ENCODE measurements around the gene CARMIL3.

The CARMIL3 gene

GRCh38 chr14:24067133-24068082 is 15.6 kb downstream of the CARMIL3 start:
- no peak overlapping the region for H4K91ac ChIP-seq (ENCODE audit: low read length)
- no peak overlapping the region for H3K4me3 ChIP-seq (ENCODE audit: insufficient read depth in 1 of 2, low read depth in 1 of 2, low read length in 2 of 2)
- no peak overlapping the region for H3K4me2 ChIP-seq (ENCODE audit: low read length, poor library complexity, severe bottlenecking)
- DNase-seq = no peak
- no peak overlapping the region for H2AFZ ChIP-seq (ENCODE audit: low read depth, low read length)
- no peak overlapping the region for H3K14ac ChIP-seq (ENCODE audit: low read length in 2 of 2)
- H2BK5ac ChIP-seq (ENCODE audit: low read depth, low read length, poor library complexity, severe bottlenecking) = no peak overlapping the region
- no peak overlapping the region for H2BK120ac ChIP-seq (ENCODE audit: low read depth, low read length)
- no peak overlapping the region for H3K27ac ChIP-seq (ENCODE audit: low read length, poor library complexity, severe bottlenecking)
- no peak overlapping the region for H3K23ac ChIP-seq (ENCODE audit: low read length in 2 of 2)
- no peaks in the 10 kb centered on the region for H3K9me3 ChIP-seq (ENCODE audit: control insufficient read depth, low read length)
- no peak overlapping the region for H3K4ac ChIP-seq (ENCODE audit: low read depth in 1 of 2, low read length in 2 of 2)
- no peak overlapping the region for H2BK15ac ChIP-seq (ENCODE audit: low read depth, poor library complexity, severe bottlenecking)
- H3K36me3 ChIP-seq (ENCODE audit: control insufficient read depth in 1 of 2, insufficient read depth in 2 of 2, low read depth in 1 of 2, low read length in 2 of 2) = no peaks in the 10 kb centered on the region
- H2AK5ac ChIP-seq (ENCODE audit: low read length, severe bottlenecking) = no peak overlapping the region
- no peak overlapping the region for H4K8ac ChIP-seq (ENCODE audit: low read length)
- WGBS = 85% methylated on average over 12 of the region's 12 CpGs
- peaks cover 64 to 75% of the 10 kb centered on the region in 2 experiments for H3K27me3 ChIP-seq (ENCODE audit: control insufficient read depth in 1 of 2, insufficient read depth in 1 of 2, low read length in 2 of 2)
- peaks cover 6% of the 10 kb centered on the region for H3K4me1 ChIP-seq (ENCODE audit: control insufficient read depth, insufficient read depth, low read depth, low read length)
- H3K79me1 ChIP-seq (replicated peaks; ENCODE audit: low read length, poor library complexity, severe bottlenecking) = no peaks in the 10 kb centered on the region
- no peak overlapping the region for H3K9ac ChIP-seq (ENCODE audit: low read length)
- no peak overlapping the region for H2BK12ac ChIP-seq (ENCODE audit: low read length in 2 of 2)
- no peak overlapping the region for H3K18ac ChIP-seq (ENCODE audit: low read depth in 1 of 2, low read length in 2 of 2)

GRCh38 chr14:24068711-24069410 is 17.1 kb downstream of the CARMIL3 start:
- Histone ChIP-seq H2AK5ac (ENCODE audit: low read length, severe bottlenecking) (no peak overlapping the region), H2BK15ac (ENCODE audit: low read depth, poor library complexity, severe bottlenecking) (no peak overlapping the region), H3K27me3 (ENCODE audit: control insufficient read depth in 1 of 2, insufficient read depth in 1 of 2, low read length in 2 of 2) (peaks cover 67 to 78% of the 10 kb centered on the region in 2 experiments), H2AFZ (ENCODE audit: low read depth, low read length) (no peak overlapping the region), H3K14ac (ENCODE audit: low read length in 2 of 2) (no peak overlapping the region), H3K79me1 (replicated peaks; ENCODE audit: low read length, poor library complexity, severe bottlenecking) (no peaks in the 10 kb centered on the region), H3K9ac (ENCODE audit: low read length) (no peak overlapping the region), H3K9me3 (ENCODE audit: control insufficient read depth, low read length) (no peaks in the 10 kb centered on the region), H3K4ac (ENCODE audit: low read depth in 1 of 2, low read length in 2 of 2) (no peak overlapping the region), H3K4me1 (ENCODE audit: control insufficient read depth, insufficient read depth, low read depth, low read length) (peaks cover 3% of the 10 kb centered on the region), H2BK120ac (ENCODE audit: low read depth, low read length) (no peak overlapping the region), H3K18ac (ENCODE audit: low read depth in 1 of 2, low read length in 2 of 2) (no peak overlapping the region), H2BK12ac (ENCODE audit: low read length in 2 of 2) (no peak overlapping the region), H3K4me2 (ENCODE audit: low read length, poor library complexity, severe bottlenecking) (no peak overlapping the region), H3K36me3 (ENCODE audit: control insufficient read depth in 1 of 2, insufficient read depth in 2 of 2, low read depth in 1 of 2, low read length in 2 of 2) (no peaks in the 10 kb centered on the region), H2BK5ac (ENCODE audit: low read depth, low read length, poor library complexity, severe bottlenecking) (no peak overlapping the region), H4K8ac (ENCODE audit: low read length) (no peak overlapping the region), H4K91ac (ENCODE audit: low read length) (no peak overlapping the region), H3K23ac (ENCODE audit: low read length in 2 of 2) (no peak overlapping the region), H3K4me3 (ENCODE audit: insufficient read depth in 1 of 2, low read depth in 1 of 2, low read length in 2 of 2) (no peak overlapping the region), H3K27ac (ENCODE audit: low read length, poor library complexity, severe bottlenecking) (no peak overlapping the region)
- no peak for DNase-seq
- 80% methylated on average over 10 of the region's 10 CpGs for WGBS

GRCh38 chr14:24069411-24069735 is 17.6 kb downstream of the CARMIL3 start:
- WGBS = 71% methylated on average over 5 of the region's 6 CpGs
- Histone ChIP-seq H2BK5ac (ENCODE audit: low read depth, low read length, poor library complexity, severe bottlenecking) (no peak overlapping the region), H2BK15ac (ENCODE audit: low read depth, poor library complexity, severe bottlenecking) (no peak overlapping the region), H4K8ac (ENCODE audit: low read length) (no peak overlapping the region), H2BK120ac (ENCODE audit: low read depth, low read length) (no peak overlapping the region), H3K9ac (ENCODE audit: low read length) (no peak overlapping the region), H3K4me3 (ENCODE audit: insufficient read depth in 1 of 2, low read depth in 1 of 2, low read length in 2 of 2) (no peak overlapping the region), H3K4ac (ENCODE audit: low read depth in 1 of 2, low read length in 2 of 2) (no peak overlapping the region), H3K36me3 (ENCODE audit: control insufficient read depth in 1 of 2, insufficient read depth in 2 of 2, low read depth in 1 of 2, low read length in 2 of 2) (no peaks in the 10 kb centered on the region), H3K23ac (ENCODE audit: low read length in 2 of 2) (no peak overlapping the region), H3K9me3 (ENCODE audit: control insufficient read depth, low read length) (no peaks in the 10 kb centered on the region), H2AK5ac (ENCODE audit: low read length, severe bottlenecking) (no peak overlapping the region), H2BK12ac (ENCODE audit: low read length in 2 of 2) (no peak overlapping the region), H2AFZ (ENCODE audit: low read depth, low read length) (no peak overlapping the region), H4K91ac (ENCODE audit: low read length) (no peak overlapping the region), H3K4me1 (ENCODE audit: control insufficient read depth, insufficient read depth, low read depth, low read length) (peaks cover 3% of the 10 kb centered on the region), H3K79me1 (replicated peaks; ENCODE audit: low read length, poor library complexity, severe bottlenecking) (no peaks in the 10 kb centered on the region), H3K27ac (ENCODE audit: low read length, poor library complexity, severe bottlenecking) (no peak overlapping the region), H3K18ac (ENCODE audit: low read depth in 1 of 2, low read length in 2 of 2) (no peak overlapping the region), H3K14ac (ENCODE audit: low read length in 2 of 2) (no peak overlapping the region), H3K4me2 (ENCODE audit: low read length, poor library complexity, severe bottlenecking) (no peak overlapping the region), H3K27me3 (ENCODE audit: control insufficient read depth in 1 of 2, insufficient read depth in 1 of 2, low read length in 2 of 2) (peaks cover 71 to 78% of the 10 kb centered on the region in 2 experiments)
- no peak for DNase-seq

Data from mesenchymal stem cell (in vitro differentiated cells and primary cell).